GM18870 (cell line): ENCODE data around the gene MARK4.

Experiments used
- ATAC-seq: cut with Tn5 transposase; IDR thresholded peaks from one replicate; pipeline ENCODE4 v1.9.1; 2021; ENCODE audit warnings: moderate library complexity; ENCODE audit not compliant: unreplicated experiment

The MARK4 gene

GRCh38 chr19:45354241-45354842, 103.3 kb downstream of the MARK4 start:
- ATAC-seq = no peak
